Measurements from ENCODE around the gene PRSS48. TPM values are rescaled to one million over a fixed set of nuclear protein-coding genes. Genes with fewer than 3 reads are reported as not detected.
"Not testable (repeated sequence)": the region's sequence is repeated elsewhere in the genome, so short reads cannot be mapped to it uniquely, and the experiment has no call there.

Gene PRSS48
- total RNA-seq, 1 donor from 2014 or later = not detected

DNA sequence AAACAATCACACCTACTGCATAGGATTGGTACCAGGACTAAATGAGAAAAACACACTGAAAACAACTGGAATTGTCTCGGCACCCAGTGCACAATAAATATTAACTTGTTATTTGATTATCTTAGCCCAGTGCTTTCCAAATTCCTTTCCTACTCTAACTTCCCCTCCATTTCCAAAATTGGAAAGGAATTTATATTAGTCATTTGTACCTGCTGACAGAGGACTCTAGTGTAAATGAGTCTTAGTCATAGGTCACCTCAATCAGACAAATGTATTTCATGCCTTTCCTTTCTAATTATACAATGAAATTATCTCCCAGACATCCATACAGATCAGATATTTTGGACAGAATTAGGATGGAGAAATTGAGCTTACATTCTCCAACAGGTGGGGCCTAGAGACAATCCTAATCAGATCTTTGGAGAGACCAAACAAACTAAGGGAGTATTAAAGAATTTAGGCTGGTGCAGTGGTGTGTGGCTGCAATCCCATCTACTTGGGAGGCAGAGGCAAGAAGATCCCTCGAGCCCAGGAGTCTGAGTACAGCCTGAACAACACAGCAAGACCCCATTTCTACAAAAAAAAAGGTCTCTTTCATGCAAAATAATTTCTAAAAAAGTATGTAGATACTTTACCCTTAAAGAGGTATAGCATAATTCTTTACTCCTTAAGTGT is 38.4 kb downstream of the PRSS48 start:
- Histone ChIP-seq H3K4me3 (ENCODE audit: low read depth, low read length) (no peak overlapping the region), H3K27me3 (ENCODE audit: control insufficient read depth, insufficient read depth, low read length) (no peaks in the 10 kb centered on the region), H3K36me3 (ENCODE audit: control insufficient read depth, insufficient read depth, low read length) (no peaks in the 10 kb centered on the region)
- TF ChIP-seq, protein P1, sequence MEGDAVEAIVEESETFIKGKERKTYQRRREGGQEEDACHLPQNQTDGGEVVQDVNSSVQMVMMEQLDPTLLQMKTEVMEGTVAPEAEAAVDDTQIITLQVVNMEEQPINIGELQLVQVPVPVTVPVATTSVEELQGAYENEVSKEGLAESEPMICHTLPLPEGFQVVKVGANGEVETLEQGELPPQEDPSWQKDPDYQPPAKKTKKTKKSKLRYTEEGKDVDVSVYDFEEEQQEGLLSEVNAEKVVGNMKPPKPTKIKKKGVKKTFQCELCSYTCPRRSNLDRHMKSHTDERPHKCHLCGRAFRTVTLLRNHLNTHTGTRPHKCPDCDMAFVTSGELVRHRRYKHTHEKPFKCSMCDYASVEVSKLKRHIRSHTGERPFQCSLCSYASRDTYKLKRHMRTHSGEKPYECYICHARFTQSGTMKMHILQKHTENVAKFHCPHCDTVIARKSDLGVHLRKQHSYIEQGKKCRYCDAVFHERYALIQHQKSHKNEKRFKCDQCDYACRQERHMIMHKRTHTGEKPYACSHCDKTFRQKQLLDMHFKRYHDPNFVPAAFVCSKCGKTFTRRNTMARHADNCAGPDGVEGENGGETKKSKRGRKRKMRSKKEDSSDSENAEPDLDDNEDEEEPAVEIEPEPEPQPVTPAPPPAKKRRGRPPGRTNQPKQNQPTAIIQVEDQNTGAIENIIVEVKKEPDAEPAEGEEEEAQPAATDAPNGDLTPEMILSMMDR (IDR thresholded peaks at IDR 0.05; ENCODE audit: insufficient read depth, low read length, severe bottlenecking) = no peak
- no peak for FAIRE-seq
- DNase-seq (ENCODE audit: low read depth) = peak; percentile 82

DNA sequence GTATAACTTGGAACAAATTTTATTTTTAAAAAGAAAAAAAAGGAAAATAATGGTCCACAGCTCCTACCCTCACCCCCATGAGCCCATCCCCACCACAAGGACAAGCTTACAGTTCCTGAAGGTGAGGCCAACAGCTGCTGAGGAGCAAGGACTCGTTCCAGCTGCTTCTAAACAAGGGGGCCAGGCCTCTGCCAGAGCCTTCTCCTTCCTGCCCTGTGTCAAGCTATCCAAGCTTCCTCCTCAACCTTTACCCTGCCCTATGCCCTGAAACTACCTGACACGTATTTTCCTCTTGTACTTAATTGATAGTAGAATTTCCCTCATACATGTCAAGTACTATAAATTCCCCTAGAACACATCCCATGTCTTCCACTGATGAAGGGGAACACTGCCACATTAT is 39.7 kb downstream of the PRSS48 start:
- TF ChIP-seq, protein P1 (IDR thresholded peaks at IDR 0.05; ENCODE audit: insufficient read depth, low read length, severe bottlenecking) = no peak
- DNase-seq (ENCODE audit: low read depth) (no peak), FAIRE-seq (no peak)
- no peaks in the 10 kb centered on the region for H3K27me3 ChIP-seq (ENCODE audit: control insufficient read depth, insufficient read depth, low read length)
- H3K4me3 ChIP-seq (ENCODE audit: low read depth, low read length) = no peak overlapping the region
- no peaks in the 10 kb centered on the region for H3K36me3 ChIP-seq (ENCODE audit: control insufficient read depth, insufficient read depth, low read length)

DNA sequence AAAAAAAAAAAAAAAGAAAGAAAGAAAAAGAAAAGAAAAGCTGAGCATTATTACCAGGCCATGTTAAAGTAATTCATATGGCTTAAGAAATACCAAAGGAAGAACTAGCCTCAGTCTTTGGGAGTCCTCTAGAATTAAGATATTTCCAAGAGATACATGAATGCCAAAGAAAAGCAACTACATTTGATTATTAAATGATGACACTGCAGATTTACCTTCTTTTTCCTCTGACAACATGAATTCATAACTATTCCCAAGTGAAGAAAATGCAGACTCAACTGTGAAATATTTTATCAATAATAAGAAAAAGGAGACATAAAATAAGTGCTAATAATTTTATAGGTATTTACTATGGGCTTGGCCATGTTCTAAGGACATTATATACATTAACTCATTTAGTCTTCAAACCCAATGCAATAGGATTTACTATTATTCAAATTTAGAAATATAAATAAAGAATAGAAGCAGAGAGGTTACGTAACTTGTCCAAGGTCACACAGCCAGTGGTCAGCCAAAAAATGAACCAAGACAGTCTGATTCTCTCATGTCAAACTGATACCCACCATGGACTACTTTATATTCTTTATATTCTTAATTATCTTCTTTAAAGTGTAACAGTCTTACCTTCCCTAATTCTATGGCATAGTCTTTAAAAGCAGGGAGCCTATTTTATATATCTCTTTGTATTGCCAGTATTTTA is 41.5 kb downstream of the PRSS48 start:
- H3K27me3 ChIP-seq (ENCODE audit: control insufficient read depth, insufficient read depth, low read length) = no peaks in the 10 kb centered on the region
- FAIRE-seq (no peak), DNase-seq (ENCODE audit: low read depth) (no peak)
- no peak overlapping the region for H3K4me3 ChIP-seq (ENCODE audit: low read depth, low read length)
- TF ChIP-seq, protein P1 (IDR thresholded peaks at IDR 0.05; ENCODE audit: insufficient read depth, low read length, severe bottlenecking) = no peak
- H3K36me3 ChIP-seq (ENCODE audit: control insufficient read depth, insufficient read depth, low read length) = no peaks in the 10 kb centered on the region

DNA sequence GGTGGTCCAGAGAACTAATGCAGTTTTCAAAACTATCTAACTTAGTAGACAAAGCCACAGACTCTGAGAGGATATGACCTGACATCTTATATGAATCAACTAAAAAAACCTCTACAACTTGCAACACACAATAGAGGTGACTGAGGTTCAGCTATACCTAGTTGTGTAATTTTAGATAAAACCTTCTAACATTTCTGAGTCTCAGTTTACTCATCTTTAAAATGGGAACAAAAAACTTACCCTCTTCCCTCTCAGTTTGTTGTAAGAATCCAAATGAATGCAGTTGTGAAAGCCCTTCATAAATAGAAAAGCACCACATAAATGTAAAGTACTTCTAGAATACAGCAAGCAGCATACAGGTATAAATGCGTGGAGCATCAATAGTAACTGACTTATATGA is 42.5 kb downstream of the PRSS48 start:
- TF ChIP-seq, protein P1 (IDR thresholded peaks at IDR 0.05; ENCODE audit: insufficient read depth, low read length, severe bottlenecking) = no peak
- no peak overlapping the region for H3K4me3 ChIP-seq (ENCODE audit: low read depth, low read length)
- no peak for FAIRE-seq
- H3K36me3 ChIP-seq (ENCODE audit: control insufficient read depth, insufficient read depth, low read length) = no peaks in the 10 kb centered on the region
- H3K27me3 ChIP-seq (ENCODE audit: control insufficient read depth, insufficient read depth, low read length) = no peaks in the 10 kb centered on the region
- DNase-seq (ENCODE audit: low read depth) = no peak

- TF ChIP-seq, protein P1 (IDR thresholded peaks at IDR 0.05; ENCODE audit: insufficient read depth, low read length, severe bottlenecking) = no peak
- Histone ChIP-seq H3K4me3 (ENCODE audit: low read depth, low read length) (no peak overlapping the region), H3K36me3 (ENCODE audit: control insufficient read depth, insufficient read depth, low read length) (no peaks in the 10 kb centered on the region), H3K27me3 (ENCODE audit: control insufficient read depth, insufficient read depth, low read length) (no peaks in the 10 kb centered on the region)
- FAIRE-seq (no peak), DNase-seq (ENCODE audit: low read depth) (no peak)
Measured at GRCh38 chr4:151321586-151321985, 44.6 kb downstream of the PRSS48 start.

GRCh38 chr4:151322161-151322560 is 45.2 kb downstream of the PRSS48 start:
- H3K4me3 ChIP-seq (ENCODE audit: low read depth, low read length); H3K27me3 ChIP-seq (ENCODE audit: control insufficient read depth, insufficient read depth, low read length); H3K36me3 ChIP-seq (ENCODE audit: control insufficient read depth, insufficient read depth, low read length); FAIRE-seq; DNase-seq (ENCODE audit: low read depth): not testable (repeated sequence)
